ENCODE measurements around the gene GNG2.

The GNG2 gene

DNA sequence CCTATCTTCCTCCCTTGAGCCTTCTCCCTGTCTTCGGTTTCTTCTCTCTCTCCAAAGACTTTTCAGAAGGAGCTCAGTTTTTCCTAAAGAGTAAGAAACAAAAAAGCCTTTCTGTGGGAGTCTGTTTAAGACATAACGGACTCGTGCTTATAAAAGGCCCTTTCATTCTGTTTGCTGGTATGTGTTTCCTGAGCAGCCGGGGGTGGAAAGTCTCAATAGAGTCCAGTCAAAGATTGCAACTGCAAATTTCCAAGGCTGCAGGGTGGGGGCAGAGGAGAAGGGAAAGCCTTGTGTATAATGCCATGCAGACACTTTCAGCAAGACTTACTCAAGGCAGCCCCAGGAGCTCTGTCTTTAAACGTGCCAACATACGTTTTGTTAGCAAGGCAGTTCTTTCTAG is 62.2 kb downstream of the GNG2 start:
- DNase-seq (ENCODE audit: low spot score) = peak; percentile 56
- H2BK5ac ChIP-seq (ENCODE audit: low read length) = no peak overlapping the region

DNA sequence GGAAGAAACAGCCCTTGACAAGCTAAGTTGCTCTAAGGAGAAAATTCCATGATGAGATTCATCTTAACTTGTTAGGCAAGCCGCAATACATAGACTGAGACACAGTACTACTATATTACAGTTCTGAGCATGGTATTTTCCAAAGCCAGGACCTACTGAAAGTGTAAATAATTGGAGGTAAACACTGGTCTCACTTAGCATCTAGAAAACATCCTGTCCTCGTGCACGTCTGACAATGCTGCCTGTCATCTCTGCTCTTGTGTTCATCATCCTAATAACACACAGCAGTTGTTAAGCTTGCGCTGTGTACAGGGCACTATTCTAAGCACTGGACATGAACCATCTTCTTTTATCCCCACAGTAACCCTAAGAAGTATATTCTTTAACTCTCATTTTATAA is 64.2 kb downstream of the GNG2 start:
- H2BK12ac ChIP-seq (ENCODE audit: low read length) = no peak overlapping the region
- H3K4me3 ChIP-seq (ENCODE audit: low read length in 2 of 2) = no peak overlapping the region
- no peak overlapping the region for H2AFZ ChIP-seq (ENCODE audit: low read length)
- H3K4me1 ChIP-seq (ENCODE audit: control insufficient read depth in 2 of 2, insufficient read depth in 1 of 2, low read depth in 1 of 2, low read length in 2 of 2) = peaks cover 6 to 18% of the 10 kb centered on the region in 2 donors
- no peak overlapping the region for H3K18ac ChIP-seq (ENCODE audit: low read length)
- no peak overlapping the region for H3K4me2 ChIP-seq (ENCODE audit: insufficient read depth, low read length, poor library complexity, severe bottlenecking)
- H2BK5ac ChIP-seq (ENCODE audit: low read length) = no peak overlapping the region
- no peak for DNase-seq (ENCODE audit: low spot score)
- H2BK120ac ChIP-seq (ENCODE audit: low read depth, low read length) = no peak overlapping the region
- H3K23ac ChIP-seq (ENCODE audit: low read depth, low read length, poor library complexity) = no peak overlapping the region
- H4K91ac ChIP-seq (ENCODE audit: low read depth, low read length, poor library complexity) = no peak overlapping the region
- H4K8ac ChIP-seq (ENCODE audit: low read depth, low read length) = no peak overlapping the region
- H3K79me1 ChIP-seq (ENCODE audit: low read depth, low read length) = no peaks in the 10 kb centered on the region
- H3K9ac ChIP-seq (ENCODE audit: low read depth, low read length, poor library complexity) = no peak overlapping the region
- H3K36me3 ChIP-seq (replicated peaks in 1 of 2; ENCODE audit: control insufficient read depth in 2 of 2, insufficient read depth in 2 of 2, low read length in 2 of 2) = peaks cover 0 to 3% of the 10 kb centered on the region in 2 donors
- no peak overlapping the region for H3K27ac ChIP-seq (replicated peaks; ENCODE audit: low read length)
- H2AK5ac ChIP-seq (ENCODE audit: low read depth, low read length) = no peak overlapping the region
- H3K9me3 ChIP-seq (replicated peaks in 1 of 2; ENCODE audit: control insufficient read depth in 2 of 2, insufficient read depth in 1 of 2, low read depth in 1 of 2, low read length in 2 of 2) = no peaks in the 10 kb centered on the region
- H2BK15ac ChIP-seq (ENCODE audit: low read length) = no peak overlapping the region
- no peaks in the 10 kb centered on the region for H3K27me3 ChIP-seq (ENCODE audit: control insufficient read depth in 3 of 3, insufficient read depth in 3 of 3, low read depth in 1 of 3, low read length in 3 of 3)
- no peak overlapping the region for H3K14ac ChIP-seq (ENCODE audit: low read length)
- no CpG with 5 or more reads among the region's 4 CpGs for WGBS, 2 donors (ENCODE audit: extremely low coverage in 2 of 2, insufficient read length in 2 of 2, insufficient replicate concordance in 1 of 2)
- no peak overlapping the region for H3K4ac ChIP-seq (ENCODE audit: low read length)

More for the DNA sequence above, 62.2 kb downstream of the GNG2 start:
- peak overlapping the region; percentile 22 for H3K27ac ChIP-seq (replicated peaks; ENCODE audit: low read length)
- WGBS, 2 donors (ENCODE audit: extremely low coverage in 2 of 2, insufficient read length in 2 of 2, insufficient replicate concordance in 1 of 2) = no CpG with 5 or more reads among the region's 6 CpGs
- H3K27me3 ChIP-seq (ENCODE audit: control insufficient read depth in 3 of 3, insufficient read depth in 3 of 3, low read depth in 1 of 3, low read length in 3 of 3) = no peaks in the 10 kb centered on the region
- H3K4me1 ChIP-seq (ENCODE audit: control insufficient read depth in 2 of 2, insufficient read depth in 1 of 2, low read depth in 1 of 2, low read length in 2 of 2) = peaks cover 6 to 18% of the 10 kb centered on the region in 2 donors
- H3K4me3 ChIP-seq (ENCODE audit: low read length in 2 of 2) = peak overlapping the region in 1 of 2 donors; percentile 20
- H3K23ac ChIP-seq (ENCODE audit: low read depth, low read length, poor library complexity) = no peak overlapping the region
- H2BK120ac ChIP-seq (ENCODE audit: low read depth, low read length) = no peak overlapping the region
- no peak overlapping the region for H4K91ac ChIP-seq (ENCODE audit: low read depth, low read length, poor library complexity)
- no peak overlapping the region for H2BK12ac ChIP-seq (ENCODE audit: low read length)
- peak overlapping the region; percentile 23 for H2AFZ ChIP-seq (ENCODE audit: low read length)
- H3K9me3 ChIP-seq (replicated peaks in 1 of 2; ENCODE audit: control insufficient read depth in 2 of 2, insufficient read depth in 1 of 2, low read depth in 1 of 2, low read length in 2 of 2) = no peaks in the 10 kb centered on the region
- no peaks in the 10 kb centered on the region for H3K79me1 ChIP-seq (ENCODE audit: low read depth, low read length)
- H3K9ac ChIP-seq (ENCODE audit: low read depth, low read length, poor library complexity) = no peak overlapping the region
- no peak overlapping the region for H3K4ac ChIP-seq (ENCODE audit: low read length)
- no peak overlapping the region for H4K8ac ChIP-seq (ENCODE audit: low read depth, low read length)
- no peak overlapping the region for H3K18ac ChIP-seq (ENCODE audit: low read length)
- H2BK15ac ChIP-seq (ENCODE audit: low read length) = no peak overlapping the region
- peak overlapping the region; percentile 36 for H3K4me2 ChIP-seq (ENCODE audit: insufficient read depth, low read length, poor library complexity, severe bottlenecking)
- no peak overlapping the region for H3K14ac ChIP-seq (ENCODE audit: low read length)
- H2AK5ac ChIP-seq (ENCODE audit: low read depth, low read length) = no peak overlapping the region
- peaks cover 0 to 3% of the 10 kb centered on the region in 2 donors for H3K36me3 ChIP-seq (replicated peaks in 1 of 2; ENCODE audit: control insufficient read depth in 2 of 2, insufficient read depth in 2 of 2, low read length in 2 of 2)

DNA sequence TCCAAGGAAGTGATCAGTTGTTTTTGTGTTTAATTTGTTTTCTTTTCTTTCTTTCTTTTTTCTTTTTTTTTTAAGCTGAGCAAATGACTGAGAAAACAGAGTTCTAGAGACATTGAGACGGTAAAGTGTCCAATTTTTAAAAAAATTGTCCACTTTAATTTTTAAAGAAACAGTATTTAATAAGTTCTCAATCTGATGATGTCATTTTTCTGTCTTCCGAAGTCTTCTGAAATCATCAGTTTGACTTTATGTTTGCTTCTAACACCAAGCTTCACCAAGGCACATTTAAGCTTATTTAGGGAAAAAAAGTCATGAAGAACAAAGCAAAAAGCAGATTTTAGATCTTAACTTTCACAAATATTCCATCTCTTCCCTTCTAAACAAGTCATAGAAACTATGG is 65.6 kb downstream of the GNG2 start:
- no peaks in the 10 kb centered on the region for H3K9me3 ChIP-seq (replicated peaks in 1 of 2; ENCODE audit: control insufficient read depth in 2 of 2, insufficient read depth in 1 of 2, low read depth in 1 of 2, low read length in 2 of 2)
- no CpG with 5 or more reads among the region's 2 CpGs for WGBS, 2 donors (ENCODE audit: extremely low coverage in 2 of 2, insufficient read length in 2 of 2, insufficient replicate concordance in 1 of 2)
- peaks cover 6 to 23% of the 10 kb centered on the region in 2 donors for H3K4me1 ChIP-seq (ENCODE audit: control insufficient read depth in 2 of 2, insufficient read depth in 1 of 2, low read depth in 1 of 2, low read length in 2 of 2)
- H2BK120ac ChIP-seq (ENCODE audit: low read depth, low read length) = no peak overlapping the region
- no peak overlapping the region for H2BK12ac ChIP-seq (ENCODE audit: low read length)
- no peak for DNase-seq (ENCODE audit: low spot score)
- H3K36me3 ChIP-seq (replicated peaks in 1 of 2; ENCODE audit: control insufficient read depth in 2 of 2, insufficient read depth in 2 of 2, low read length in 2 of 2) = peaks cover 0 to 3% of the 10 kb centered on the region in 2 donors
- no peak overlapping the region for H2AFZ ChIP-seq (ENCODE audit: low read length)
- H2BK15ac ChIP-seq (ENCODE audit: low read length) = no peak overlapping the region
- no peak overlapping the region for H3K27ac ChIP-seq (replicated peaks; ENCODE audit: low read length)
- no peak overlapping the region for H2BK5ac ChIP-seq (ENCODE audit: low read length)
- H3K14ac ChIP-seq (ENCODE audit: low read length) = no peak overlapping the region
- no peak overlapping the region for H3K9ac ChIP-seq (ENCODE audit: low read depth, low read length, poor library complexity)
- no peak overlapping the region for H4K8ac ChIP-seq (ENCODE audit: low read depth, low read length)
- H3K27me3 ChIP-seq (ENCODE audit: control insufficient read depth in 3 of 3, insufficient read depth in 3 of 3, low read depth in 1 of 3, low read length in 3 of 3) = no peaks in the 10 kb centered on the region
- no peak overlapping the region for H3K18ac ChIP-seq (ENCODE audit: low read length)
- H4K91ac ChIP-seq (ENCODE audit: low read depth, low read length, poor library complexity) = no peak overlapping the region
- no peaks in the 10 kb centered on the region for H3K79me1 ChIP-seq (ENCODE audit: low read depth, low read length)
- H2AK5ac ChIP-seq (ENCODE audit: low read depth, low read length) = no peak overlapping the region
- no peak overlapping the region for H3K4ac ChIP-seq (ENCODE audit: low read length)
- no peak overlapping the region for H3K4me2 ChIP-seq (ENCODE audit: insufficient read depth, low read length, poor library complexity, severe bottlenecking)
- H3K23ac ChIP-seq (ENCODE audit: low read depth, low read length, poor library complexity) = no peak overlapping the region
- H3K4me3 ChIP-seq (ENCODE audit: low read length in 2 of 2) = no peak overlapping the region

DNA sequence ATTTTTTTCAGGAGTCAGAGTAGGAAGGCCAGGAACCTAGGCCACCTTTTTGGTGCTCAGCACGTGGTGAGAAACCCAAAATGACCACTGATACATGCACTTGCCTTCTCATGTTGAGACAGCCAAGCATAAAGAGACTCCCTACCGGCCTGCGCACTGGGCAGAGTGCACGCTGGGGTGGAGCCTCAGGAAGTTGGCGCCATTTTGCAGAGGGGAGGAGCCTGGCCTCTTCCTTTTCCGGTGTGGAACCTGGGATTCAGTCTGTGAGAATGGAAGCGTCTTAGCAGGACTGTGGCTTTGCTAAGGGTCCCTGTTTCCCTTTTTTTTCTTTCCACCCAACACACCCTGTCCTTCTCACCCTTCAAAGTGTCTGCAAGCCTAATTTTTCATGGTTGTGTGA is 66.0 kb downstream of the GNG2 start:
- Histone ChIP-seq H3K27ac (replicated peaks; ENCODE audit: low read length) (no peak overlapping the region), H3K23ac (ENCODE audit: low read depth, low read length, poor library complexity) (no peak overlapping the region), H2BK120ac (ENCODE audit: low read depth, low read length) (no peak overlapping the region), H3K18ac (ENCODE audit: low read length) (no peak overlapping the region), H3K4me1 (ENCODE audit: control insufficient read depth in 2 of 2, insufficient read depth in 1 of 2, low read depth in 1 of 2, low read length in 2 of 2) (peaks cover 6 to 22% of the 10 kb centered on the region in 2 donors), H3K9ac (ENCODE audit: low read depth, low read length, poor library complexity) (no peak overlapping the region), H3K4me2 (ENCODE audit: insufficient read depth, low read length, poor library complexity, severe bottlenecking) (no peak overlapping the region), H3K27me3 (ENCODE audit: control insufficient read depth in 3 of 3, insufficient read depth in 3 of 3, low read depth in 1 of 3, low read length in 3 of 3) (no peaks in the 10 kb centered on the region), H3K4ac (ENCODE audit: low read length) (no peak overlapping the region), H2BK5ac (ENCODE audit: low read length) (no peak overlapping the region), H3K9me3 (replicated peaks in 1 of 2; ENCODE audit: control insufficient read depth in 2 of 2, insufficient read depth in 1 of 2, low read depth in 1 of 2, low read length in 2 of 2) (no peaks in the 10 kb centered on the region), H2AFZ (ENCODE audit: low read length) (no peak overlapping the region), H3K14ac (ENCODE audit: low read length) (no peak overlapping the region), H2BK15ac (ENCODE audit: low read length) (no peak overlapping the region), H2AK5ac (ENCODE audit: low read depth, low read length) (no peak overlapping the region), H4K91ac (ENCODE audit: low read depth, low read length, poor library complexity) (no peak overlapping the region), H3K79me1 (ENCODE audit: low read depth, low read length) (no peaks in the 10 kb centered on the region), H3K4me3 (ENCODE audit: low read length in 2 of 2) (peak overlapping the region in 1 of 2 donors; percentile 13), H3K36me3 (replicated peaks in 1 of 2; ENCODE audit: control insufficient read depth in 2 of 2, insufficient read depth in 2 of 2, low read length in 2 of 2) (peaks cover 0 to 3% of the 10 kb centered on the region in 2 donors), H2BK12ac (ENCODE audit: low read length) (no peak overlapping the region), H4K8ac (ENCODE audit: low read depth, low read length) (no peak overlapping the region)
- DNase-seq (ENCODE audit: low spot score) = no peak
- no CpG with 5 or more reads among the region's 7 CpGs for WGBS, 2 donors (ENCODE audit: extremely low coverage in 2 of 2, insufficient read length in 2 of 2, insufficient replicate concordance in 1 of 2)
